Gastroesophageal sphincter (tissue), 4 donors: ENCODE results near the gene MAN2A1. TPM values are rescaled to one million over a fixed set of nuclear protein-coding genes. Genes with fewer than 3 reads are reported as not detected.

Experiments used
- ATAC-seq: fragments of 150-250 bp; one replicate; pipeline ENCODE4 v1.9.1; 2016; ENCODE audit warnings: mild to moderate bottlenecking, moderate library complexity
- H3K27ac ChIP-seq, 4 donors: fragments of 200-600 bp; sonication (generic) in 3 of 4; 1 replicate in 3 of 4; 2 replicates in 1 of 4; pipeline ENCODE4 v1.5.1; 2016 to 2019
- H3K27me3 ChIP-seq: fragments of 200-600 bp; sonication (generic); one replicate; pipeline ENCODE4 v1.5.1; 2019
- H3K36me3 ChIP-seq, 2 donors: fragments of 200-600 bp; sonication (generic); one replicate each; pipeline ENCODE4 v1.5.1; 2019; ENCODE audit warnings: control low read depth in 1 of 2
- H3K4me1 ChIP-seq, 3 donors: fragments of 200-600 bp; sonication (generic); 1 replicate in 2 of 3; 2 replicates in 1 of 3; pipeline ENCODE4 v1.5.1; 2016 to 2019; ENCODE audit warnings: control low read depth in 2 of 3
- H3K4me3 ChIP-seq, 2 donors: fragments of 200-600 bp; sonication (generic); one replicate each; pipeline ENCODE4 v1.5.1; 2019; ENCODE audit warnings: mild to moderate bottlenecking in 1 of 2, moderate library complexity in 1 of 2
- H3K9me3 ChIP-seq, 3 donors: fragments of 200-600 bp; sonication (generic); one replicate each; pipeline ENCODE4 v1.5.1; 2017 to 2019; ENCODE audit warnings: control low read depth in 2 of 3
- EP300 ChIP-seq: sonication (generic); formaldehyde crosslinking; IDR thresholded peaks from one replicate; pipeline ENCODE4 v1.6.1; 2017; ENCODE audit warnings: antibody characterized with exemption, mild to moderate bottlenecking
- POLR2A ChIP-seq, 2 donors: fragments of 450-650 bp; IDR thresholded peaks; one replicate each; pipeline ENCODE4 v1.6.1; 2017; ENCODE audit warnings: antibody characterized with exemption in 2 of 2, mild to moderate bottlenecking in 2 of 2, moderate library complexity in 1 of 2
- POLR2AphosphoS5 ChIP-seq: sonication (generic); formaldehyde crosslinking; IDR thresholded peaks from one replicate; pipeline ENCODE4 v1.6.1; 2017; ENCODE audit warnings: antibody characterized with exemption
- WGBS, 2 donors: methylation state at CpG; one replicate each; pipeline ENCODE4 v1.1.5; 2018; ENCODE audit warnings: low coverage in 1 of 2; 5-methylcytosine and 5-hydroxymethylcytosine counted together
- total RNA-seq, 4 donors: library from RNA; depleted of rRNA; stranded (reverse); fragments of >200 nt; gene quantifications; one replicate each; pipeline ENCODE4 v1.1.0, GENCODE V29; 2016
- TF ChIP-seq, protein P1 (sequence below), 4 experiments: fragments of 200-600 bp in 2 of 4; fragments of 450-650 bp in 2 of 4; sonication (generic) in 1 of 4; IDR thresholded peaks; one replicate each; pipeline ENCODE4 v1.5.1; 2017 to 2019; ENCODE audit warnings: antibody characterized with exemption in 4 of 4, mild to moderate bottlenecking in 2 of 4, moderate library complexity in 2 of 4

Gene MAN2A1
- total RNA-seq, 4 donors from 2014 or later: 19.6 to 55.6 (median 34.1) TPM

DNA sequence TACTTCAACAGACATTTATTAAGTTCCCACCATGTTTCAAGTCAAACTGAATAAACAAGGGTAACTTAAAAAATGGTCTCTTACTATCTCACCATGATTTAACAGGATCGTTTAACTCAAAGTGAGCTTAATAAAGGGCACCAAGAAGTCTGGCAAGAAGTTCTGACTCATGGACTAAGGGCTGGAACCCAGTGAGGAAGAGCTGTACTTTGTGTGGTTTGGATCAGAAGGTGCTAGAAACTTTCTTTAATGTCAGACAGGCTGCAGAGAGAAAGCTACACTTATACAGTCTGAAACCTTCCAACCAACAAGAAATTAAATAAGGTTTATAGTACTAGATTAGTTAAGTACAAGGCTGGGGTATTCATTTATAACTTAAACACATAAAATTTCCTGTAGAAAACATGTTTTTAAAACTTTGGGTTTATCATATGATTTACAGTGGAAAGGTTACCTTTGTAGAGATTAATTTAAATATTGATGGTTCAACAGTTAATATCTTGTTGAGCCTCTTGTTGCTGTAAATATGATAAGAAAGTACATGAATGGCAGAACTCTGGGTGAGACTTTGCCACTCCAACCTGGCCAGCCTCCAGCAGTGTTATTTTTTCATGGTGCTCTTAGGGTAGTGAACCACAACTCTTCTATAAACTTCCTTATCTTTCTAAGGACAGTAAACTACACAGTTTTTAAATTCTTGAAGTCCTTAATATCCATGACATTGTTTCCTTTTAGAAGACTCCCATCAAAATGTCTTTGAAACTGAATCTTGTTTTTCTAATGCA, 162.8 kb downstream of the MAN2A1 start:
- TF ChIP-seq POLR2AphosphoS5 (no peak), POLR2A (IDR thresholded peaks at IDR 0.05) (no peak), EP300 (no peak)
- TF ChIP-seq, protein P1, sequence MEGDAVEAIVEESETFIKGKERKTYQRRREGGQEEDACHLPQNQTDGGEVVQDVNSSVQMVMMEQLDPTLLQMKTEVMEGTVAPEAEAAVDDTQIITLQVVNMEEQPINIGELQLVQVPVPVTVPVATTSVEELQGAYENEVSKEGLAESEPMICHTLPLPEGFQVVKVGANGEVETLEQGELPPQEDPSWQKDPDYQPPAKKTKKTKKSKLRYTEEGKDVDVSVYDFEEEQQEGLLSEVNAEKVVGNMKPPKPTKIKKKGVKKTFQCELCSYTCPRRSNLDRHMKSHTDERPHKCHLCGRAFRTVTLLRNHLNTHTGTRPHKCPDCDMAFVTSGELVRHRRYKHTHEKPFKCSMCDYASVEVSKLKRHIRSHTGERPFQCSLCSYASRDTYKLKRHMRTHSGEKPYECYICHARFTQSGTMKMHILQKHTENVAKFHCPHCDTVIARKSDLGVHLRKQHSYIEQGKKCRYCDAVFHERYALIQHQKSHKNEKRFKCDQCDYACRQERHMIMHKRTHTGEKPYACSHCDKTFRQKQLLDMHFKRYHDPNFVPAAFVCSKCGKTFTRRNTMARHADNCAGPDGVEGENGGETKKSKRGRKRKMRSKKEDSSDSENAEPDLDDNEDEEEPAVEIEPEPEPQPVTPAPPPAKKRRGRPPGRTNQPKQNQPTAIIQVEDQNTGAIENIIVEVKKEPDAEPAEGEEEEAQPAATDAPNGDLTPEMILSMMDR (IDR thresholded peaks at IDR 0.05): no peak
- 35 to 40% methylated on average over 1 of the region's 1 CpG for WGBS, 2 donors
- no peak for ATAC-seq
- no peaks in the 10 kb centered on the region for H3K27me3 ChIP-seq
- no peak overlapping the region for H3K4me3 ChIP-seq
- no peak overlapping the region for H3K27ac ChIP-seq
- H3K9me3 ChIP-seq: no peaks in the 10 kb centered on the region
- no peaks in the 10 kb centered on the region for H3K4me1 ChIP-seq
- peaks cover 0 to 66% of the 10 kb centered on the region in 2 donors for H3K36me3 ChIP-seq

DNA sequence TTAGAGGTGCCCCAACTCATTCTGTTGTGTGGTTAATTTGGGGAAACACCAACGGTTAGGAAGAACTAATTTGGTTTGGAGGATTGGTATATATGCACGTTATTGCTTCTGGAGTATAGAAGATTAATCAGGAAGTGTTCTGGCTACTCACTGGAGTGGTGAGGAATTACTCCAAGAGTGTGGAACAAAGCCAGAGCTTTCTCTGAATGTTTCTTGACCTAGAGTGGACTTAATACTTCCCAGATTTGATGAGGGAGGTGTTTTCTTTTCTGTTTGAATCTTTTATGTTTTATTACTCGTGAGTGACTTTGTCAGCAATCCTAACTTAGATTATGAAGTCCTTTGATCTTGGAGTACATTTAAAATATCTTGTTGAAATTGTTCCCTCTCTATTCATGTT, 163.7 kb downstream of the MAN2A1 start:
- 40 to 45% methylated on average over 2 to 3 of the region's 3 CpGs for WGBS, 2 donors
- no peaks in the 10 kb centered on the region for H3K27me3 ChIP-seq
- TF ChIP-seq, protein P1 (IDR thresholded peaks at IDR 0.05): no peak
- no peak for TF ChIP-seq POLR2A (IDR thresholded peaks at IDR 0.05)
- TF ChIP-seq EP300: no peak
- no peak for TF ChIP-seq POLR2AphosphoS5
- H3K36me3 ChIP-seq: peaks cover 0 to 66% of the 10 kb centered on the region in 2 donors
- no peak overlapping the region for H3K27ac ChIP-seq
- no peaks in the 10 kb centered on the region for H3K9me3 ChIP-seq
- H3K4me1 ChIP-seq: no peaks in the 10 kb centered on the region
- H3K4me3 ChIP-seq: no peak overlapping the region
- no peak for ATAC-seq

DNA sequence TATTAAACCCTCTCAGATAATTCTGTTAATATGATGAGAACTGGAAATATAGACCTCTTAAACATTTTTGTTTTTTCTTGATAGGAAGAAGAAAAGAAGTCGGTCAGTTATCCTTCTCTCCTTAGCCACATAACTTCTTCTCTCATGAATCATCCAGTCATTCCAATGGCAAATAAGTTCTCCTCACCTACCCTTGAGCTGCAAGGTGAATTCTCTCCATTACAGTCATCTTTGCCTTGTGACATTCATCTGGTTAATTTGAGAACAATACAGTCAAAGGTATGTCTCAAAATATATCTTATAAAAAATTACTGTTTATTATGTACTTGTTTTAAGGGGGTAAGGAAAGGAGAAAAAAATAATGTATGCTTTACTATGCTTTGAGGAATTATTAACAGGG, 165.3 kb downstream of the MAN2A1 start:
- 96 to 100% methylated on average over 1 of the region's 1 CpG for WGBS, 2 donors
- Histone ChIP-seq H3K36me3 (peaks cover 0 to 63% of the 10 kb centered on the region in 2 donors), H3K27me3 (no peaks in the 10 kb centered on the region), H3K4me3 (no peak overlapping the region), H3K9me3 (no peaks in the 10 kb centered on the region), H3K4me1 (no peaks in the 10 kb centered on the region), H3K27ac (no peak overlapping the region)
- no peak for TF ChIP-seq POLR2AphosphoS5
- TF ChIP-seq EP300: no peak
- no peak for TF ChIP-seq POLR2A (IDR thresholded peaks at IDR 0.05)
- TF ChIP-seq, protein P1 (IDR thresholded peaks at IDR 0.05): no peak
- no peak for ATAC-seq

DNA sequence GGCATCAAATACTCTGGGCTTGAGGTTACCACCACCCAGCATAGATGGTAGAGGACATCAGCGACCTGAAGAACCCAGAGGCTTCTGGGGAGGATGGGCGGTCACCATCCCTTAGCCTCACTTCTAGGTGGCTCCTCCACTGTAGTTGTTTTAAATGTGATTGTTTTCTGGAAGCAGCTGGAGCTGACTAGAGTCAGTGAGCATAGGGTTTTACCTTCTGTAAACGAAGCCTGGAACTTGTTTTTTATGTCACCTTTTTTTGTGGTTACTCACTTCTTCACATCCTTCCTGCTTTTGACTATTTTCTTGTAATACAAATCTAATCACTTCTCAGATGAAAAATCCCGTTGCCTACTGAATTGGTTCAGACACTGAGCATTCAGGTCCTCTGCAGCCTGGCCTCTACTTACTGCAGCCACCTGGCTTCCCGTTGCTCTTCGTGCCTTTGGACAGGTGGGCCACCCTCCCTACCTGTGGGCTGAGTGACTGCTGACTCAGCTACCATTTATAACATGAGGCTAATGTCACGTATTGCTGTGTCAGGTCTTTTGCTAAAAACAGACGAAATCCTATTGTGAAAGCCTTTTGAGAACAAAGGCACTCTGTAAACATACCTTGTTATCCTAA, 167.8 kb downstream of the MAN2A1 start:
- 90 to 92% methylated on average over 3 to 8 of the region's 8 CpGs for WGBS, 2 donors
- H3K36me3 ChIP-seq: peaks cover 0 to 69% of the 10 kb centered on the region in 2 donors
- H3K4me3 ChIP-seq: no peak overlapping the region

More for the DNA sequence above, 167.8 kb downstream of the MAN2A1 start:
- H3K9me3 ChIP-seq: no peaks in the 10 kb centered on the region
- TF ChIP-seq POLR2AphosphoS5 (no peak), EP300 (no peak), POLR2A (IDR thresholded peaks at IDR 0.05) (no peak)
- TF ChIP-seq, protein P1 (IDR thresholded peaks at IDR 0.05): no peak
- no peak for ATAC-seq
- no peaks in the 10 kb centered on the region for H3K27me3 ChIP-seq
- H3K27ac ChIP-seq: no peak overlapping the region
- H3K4me1 ChIP-seq: no peaks in the 10 kb centered on the region
